IPS-NIHi11 (cell line): ENCODE data around the gene TNFRSF18.
A peak's percentile ranks its signal among the peaks of the same experiment; 100 is the strongest.

Experiments used
- DNase-seq: peaks from one replicate; pipeline ENCODE4 v3.0.0; 2012; ENCODE audit warnings: mixed read lengths, low spot score

Gene TNFRSF18

GRCh38 chr1:1164701-1165451 is 41.5 kb downstream of the TNFRSF18 start:
- no peak for DNase-seq

GRCh38 chr1:1164361-1164700 is 42.1 kb downstream of the TNFRSF18 start:
- DNase-seq, result no peak

GRCh38 chr1:1163538-1164070 is 42.8 kb downstream of the TNFRSF18 start:
- DNase-seq, result no peak

GRCh38 chr1:1162597-1163537 is 43.5 kb downstream of the TNFRSF18 start:
- peak; percentile 77 for DNase-seq

GRCh38 chr1:1161683-1162079 is 44.7 kb downstream of the TNFRSF18 start:
- DNase-seq, result no peak

GRCh38 chr1:1161078-1161682 is 45.2 kb downstream of the TNFRSF18 start:
- DNase-seq, result no peak

- DNase-seq, result no peak
Observed at GRCh38 chr1:1160281-1160930, 46.0 kb downstream of the TNFRSF18 start.

GRCh38 chr1:1157914-1158710 is 48.3 kb downstream of the TNFRSF18 start:
- DNase-seq, result peak; percentile 81

- DNase-seq, result peak; percentile 95
Observed at GRCh38 chr1:1157426-1157913, 48.9 kb downstream of the TNFRSF18 start.

GRCh38 chr1:1157033-1157365 is 49.4 kb downstream of the TNFRSF18 start:
- DNase-seq, result peak; percentile 66

- no peak for DNase-seq
Observed at GRCh38 chr1:1156140-1157032, 50.0 kb downstream of the TNFRSF18 start.

- no peak for DNase-seq
Observed at GRCh38 chr1:1155258-1155657, 51.1 kb downstream of the TNFRSF18 start.

GRCh38 chr1:1153874-1154273 is 52.5 kb downstream of the TNFRSF18 start:
- DNase-seq, result no peak
